GM12872 (cell line): Measurements from ENCODE around the gene CCDC87.

Source experiments
- CTCF ChIP-seq: IDR thresholded peaks from 3 replicates; pipeline ENCODE4 v1.5.1; 2011; ENCODE audit warnings: low read depth, mild to moderate bottlenecking, low read length, moderate library complexity; ENCODE audit not compliant: insufficient read depth

The CCDC87 gene

GRCh38 chr11:66609721-66610617, 17.1 kb upstream of the CCDC87 start:
- TF ChIP-seq CTCF: no peak

- no peak for TF ChIP-seq CTCF
These were observed 14.4 kb upstream of the CCDC87 start for GRCh38 chr11:66607126-66607834.

- no peak for TF ChIP-seq CTCF
These were observed 11.3 kb upstream of the CCDC87 start for GRCh38 chr11:66604155-66604554.

GRCh38 chr11:66603072-66603471, 10.2 kb upstream of the CCDC87 start:
- TF ChIP-seq CTCF: no peak

GRCh38 chr11:66600631-66601233, 7.9 kb upstream of the CCDC87 start:
- no peak for TF ChIP-seq CTCF

GRCh38 chr11:66600219-66600618, 7.4 kb upstream of the CCDC87 start:
- no peak for TF ChIP-seq CTCF

GRCh38 chr11:66598993-66599392, 6.1 kb upstream of the CCDC87 start:
- no peak for TF ChIP-seq CTCF
